ENCODE results near the gene EPRS1. TPM values are rescaled to one million over a fixed set of nuclear protein-coding genes. Genes with fewer than 3 reads are reported as not detected.

EPRS1 gene
- total and polyA plus RNA-seq, 2 of the 13 experiments (the other 11 are each of a cell fraction or from before 2014, with no cell fraction given), result 86.1 to 124 TPM

- no peak for TF ChIP-seq ZMAT5 (CRISPR knock-in tag; IDR thresholded peaks at IDR 0.05; ENCODE audit: borderline replicate concordance, low read depth)
- no peak for TF ChIP-seq ZBTB1 (CRISPR knock-in tag; IDR thresholded peaks at IDR 0.05; ENCODE audit: borderline replicate concordance)
- TF ChIP-seq ATF3 (CRISPR knock-in tag; IDR thresholded peaks at IDR 0.05), result no peak
- TF ChIP-seq ATF7-NPFF (CRISPR knock-in tag; IDR thresholded peaks at IDR 0.05; ENCODE audit: low read depth), result no peak
- peak; percentile 81; the same call in 1 of the 2 replicates for TF ChIP-seq MEF2D (CRISPR knock-in tag; IDR thresholded peaks at IDR 0.05)
- 0 out of 2 replicates have a peak, but pooled peaks have one; percentile 58 for TF ChIP-seq CREM (IDR thresholded peaks at IDR 0.05)
- TF ChIP-seq CREM (CRISPR knock-in tag; IDR thresholded peaks at IDR 0.05), result no peak
- no peak for TF ChIP-seq ZNF224 (CRISPR knock-in tag; IDR thresholded peaks at IDR 0.05)
- no peak for TF ChIP-seq TERF1 (CRISPR knock-in tag; IDR thresholded peaks at IDR 0.05)
- peak; percentile 70; the same call in 1 of the 2 replicates for TF ChIP-seq SMAD3 (CRISPR knock-in tag; IDR thresholded peaks at IDR 0.05)
- no peak for TF ChIP-seq CEBPB (IDR thresholded peaks at IDR 0.05; ENCODE audit: borderline replicate concordance, low read depth, low read length)
- peak; percentile 47; the same call in 1 of the 2 replicates for TF ChIP-seq ZBED4 (CRISPR knock-in tag; IDR thresholded peaks at IDR 0.05; ENCODE audit: borderline replicate concordance)
- TF ChIP-seq FOSL1 (CRISPR knock-in tag; IDR thresholded peaks at IDR 0.05; ENCODE audit: borderline replicate concordance), result no peak
- no peak for TF ChIP-seq SIX4 (CRISPR knock-in tag; IDR thresholded peaks at IDR 0.05)
- TF ChIP-seq MAF1 (CRISPR knock-in tag; IDR thresholded peaks at IDR 0.05; ENCODE audit: borderline replicate concordance), result no peak
- no peak for TF ChIP-seq PAF1 (CRISPR knock-in tag; IDR thresholded peaks at IDR 0.05)
- 0 out of 2 replicates have a peak, but pooled peaks have one; percentile 38 for TF ChIP-seq ZNF512 (CRISPR knock-in tag; IDR thresholded peaks at IDR 0.05)
- TF ChIP-seq ZSCAN20 (CRISPR knock-in tag; IDR thresholded peaks at IDR 0.05; ENCODE audit: borderline replicate concordance), result no peak; the same call in 1 of the 2 replicates
- no peak for TF ChIP-seq HNRNPL (IDR thresholded peaks at IDR 0.05; ENCODE audit: low read depth, low read length)
Observed at GRCh38 chr1:220089650-220090556, 43.6 kb upstream of the EPRS1 start, which contains the start of gene BPNT1 (continued).
